Large intestine (tissue), 3 donors: ENCODE measurements around the gene ZNF598. TPM values are rescaled to one million over a fixed set of nuclear protein-coding genes. Genes with fewer than 3 reads are reported as not detected.

Experiments
- DNase-seq, 2 donors: peaks; one replicate each; pipeline versions ENCODE4 v3.0.0 to v3.0.0-alpha.2; 2013
- H3K27ac ChIP-seq: one replicate; pipeline ENCODE4 v1.5.1; 2013; ENCODE audit warnings: low read length
- H3K27me3 ChIP-seq: 2 replicates; pipeline ENCODE4 v1.6.1; 2013; ENCODE audit warnings: low read length; ENCODE audit not compliant: control insufficient read depth, insufficient read depth
- H3K36me3 ChIP-seq: 2 replicates; pipeline ENCODE4 v1.6.1; 2013; ENCODE audit warnings: low read length; ENCODE audit not compliant: control insufficient read depth, insufficient read depth
- H3K4me1 ChIP-seq: one replicate; pipeline ENCODE4 v1.6.1; 2013; ENCODE audit warnings: low read length; ENCODE audit not compliant: control insufficient read depth, insufficient read depth
- H3K4me3 ChIP-seq: one replicate; pipeline ENCODE4 v1.5.1; 2013; ENCODE audit warnings: low read length
- H3K9me3 ChIP-seq: one replicate; pipeline ENCODE4 v1.6.1; 2013; ENCODE audit warnings: mild to moderate bottlenecking, low read depth, low read length, moderate library complexity; ENCODE audit not compliant: control insufficient read depth
- WGBS: methylation state at CpG from one replicate; pipeline ENCODE4 v1.1.5; 2013; ENCODE audit warnings: low lambda C conversion rate; ENCODE audit not compliant: insufficient coverage; 5-methylcytosine and 5-hydroxymethylcytosine counted together
- polyA plus RNA-seq: library from polyadenylated mRNA; unstranded; fragments of 120-200 nt; gene quantifications from one replicate; pipeline ENCODE4 v1.2.1, GENCODE V29; 2013

The ZNF598 gene
- polyA plus RNA-seq, 1 donor, result 28.9 TPM

GRCh38 chr16:2027024-2028010 lies 17.7 kb upstream of the ZNF598 start:
- no peak for DNase-seq
- H3K4me1 ChIP-seq, result peaks cover 22% of the 10 kb centered on the region
- peaks cover 21% of the 10 kb centered on the region for H3K27me3 ChIP-seq
- H3K9me3 ChIP-seq, result no peaks in the 10 kb centered on the region
- H3K4me3 ChIP-seq, result peak overlapping the region; percentile 42
- H3K36me3 ChIP-seq, result peaks cover 9% of the 10 kb centered on the region
- H3K27ac ChIP-seq, result no peak overlapping the region
- WGBS, result 0% methylated on average over 1 of the region's 76 CpGs

GRCh38 chr16:2026461-2027023 lies 16.9 kb upstream of the ZNF598 start, which contains the start of gene NHERF2:
Gene NHERF2, plus strand, starts transcription at chr16:2026902. Its CDS starts 104 bp downstream, at chr16:2027006.
- peak within 1 kb of the TSS; percentile 42 for H3K4me3 ChIP-seq
- H3K27me3 ChIP-seq, result peaks cover 23% of the 10 kb centered on the region
- H3K4me1 ChIP-seq, result peaks cover 22% of the 10 kb centered on the region
- no peak for DNase-seq
- H3K27ac ChIP-seq, result no peak within 1 kb of the TSS
- peaks cover 6% of the 10 kb centered on the region for H3K36me3 ChIP-seq
- no CpG with 5 or more reads among the region's 59 CpGs for WGBS
- no peaks in the 10 kb centered on the region for H3K9me3 ChIP-seq

- DNase-seq, result no peak
- Histone ChIP-seq H3K4me3 (peak overlapping the region; percentile 30), H3K36me3 (peaks cover 4% of the 10 kb centered on the region), H3K27ac (no peak overlapping the region), H3K9me3 (no peaks in the 10 kb centered on the region), H3K27me3 (peaks cover 28% of the 10 kb centered on the region), H3K4me1 (peaks cover 22% of the 10 kb centered on the region)
- WGBS, result no CpG with 5 or more reads among the region's 16 CpGs
Observed at GRCh38 chr16:2025878-2026460, 16.3 kb upstream of the ZNF598 start.

GRCh38 chr16:2025251-2025650 lies 15.6 kb upstream of the ZNF598 start:
- Histone ChIP-seq H3K36me3 (peaks cover 4% of the 10 kb centered on the region), H3K4me1 (peaks cover 29% of the 10 kb centered on the region), H3K27me3 (peaks cover 35% of the 10 kb centered on the region), H3K9me3 (peaks cover under 1% of the 10 kb centered on the region), H3K4me3 (no peak overlapping the region), H3K27ac (no peak overlapping the region)
- DNase-seq, result no peak
- WGBS, result no CpG with 5 or more reads among the region's 14 CpGs

GRCh38 chr16:2024032-2024420 lies 14.4 kb upstream of the ZNF598 start:
- no peak for DNase-seq
- peak overlapping the region; percentile 66 for H3K27ac ChIP-seq
- peaks cover 45% of the 10 kb centered on the region for H3K27me3 ChIP-seq
- WGBS, result 80% methylated on average over 1 of the region's 12 CpGs
- H3K4me3 ChIP-seq, result no peak overlapping the region
- H3K9me3 ChIP-seq, result peaks cover 4% of the 10 kb centered on the region
- no peaks in the 10 kb centered on the region for H3K36me3 ChIP-seq
- H3K4me1 ChIP-seq, result peaks cover 34% of the 10 kb centered on the region

- H3K9me3 ChIP-seq, result peaks cover 4% of the 10 kb centered on the region
- peak overlapping the region; percentile 25 for H3K4me3 ChIP-seq
- H3K27me3 ChIP-seq, result peaks cover 45% of the 10 kb centered on the region
- peaks cover 34% of the 10 kb centered on the region for H3K4me1 ChIP-seq
- peak overlapping the region; percentile 66 for H3K27ac ChIP-seq
- WGBS, result no CpG with 5 or more reads among the region's 53 CpGs
- no peaks in the 10 kb centered on the region for H3K36me3 ChIP-seq
- peak; percentile 89 for DNase-seq
Observed at GRCh38 chr16:2023092-2024031, 13.7 kb upstream of the ZNF598 start.

GRCh38 chr16:2022723-2023091 lies 13.1 kb upstream of the ZNF598 start:
- WGBS, result no CpG with 5 or more reads among the region's 14 CpGs
- Histone ChIP-seq H3K36me3 (no peaks in the 10 kb centered on the region), H3K4me1 (peaks cover 34% of the 10 kb centered on the region), H3K27me3 (peaks cover 39% of the 10 kb centered on the region), H3K9me3 (peaks cover 4% of the 10 kb centered on the region), H3K27ac (peak overlapping the region; percentile 21), H3K4me3 (peak overlapping the region; percentile 25)
- DNase-seq, result peak in 1 of 2 donors; percentile 38

GRCh38 chr16:2019921-2020831 lies 10.6 kb upstream of the ZNF598 start:
- H3K9me3 ChIP-seq, result peaks cover 4% of the 10 kb centered on the region
- no peak overlapping the region for H3K27ac ChIP-seq
- H3K4me3 ChIP-seq, result peak overlapping the region; percentile 24
- no CpG with 5 or more reads among the region's 96 CpGs for WGBS
- peaks cover 36% of the 10 kb centered on the region for H3K4me1 ChIP-seq
- peak in 1 of 2 donors; percentile 42 for DNase-seq
- peaks cover 28% of the 10 kb centered on the region for H3K27me3 ChIP-seq
- H3K36me3 ChIP-seq, result no peaks in the 10 kb centered on the region

- no CpG with 5 or more reads among the region's 33 CpGs for WGBS
- Histone ChIP-seq H3K36me3 (no peaks in the 10 kb centered on the region), H3K4me3 (peak within 1 kb of the TSS; percentile 24), H3K4me1 (peaks cover 41% of the 10 kb centered on the region), H3K27me3 (peaks cover 28% of the 10 kb centered on the region), H3K9me3 (peaks cover 4% of the 10 kb centered on the region), H3K27ac (no peak within 1 kb of the TSS)
- no peak for DNase-seq
Observed at GRCh38 chr16:2019518-2019920, 9.9 kb upstream of the ZNF598 start, which contains the start of gene NPW. Gene NPW, plus strand, starts transcription at chr16:2019785.
